ENCODE results near the gene MAP7. TPM values are rescaled to one million over a fixed set of nuclear protein-coding genes. Genes with fewer than 3 reads are reported as not detected.

MAP7 gene
- total and polyA plus RNA-seq, 2 donors (not counting 3 experiments of a cell fraction or from before 2014, with no cell fraction given) = 0.07 to 0.42 TPM

GRCh38 chr6:136552054-136552453, 1.8 kb upstream of the MAP7 start:
- Histone ChIP-seq H3K36me3 (ENCODE audit: control insufficient read depth in 2 of 2, extremely low read depth in 1 of 2, insufficient read depth in 2 of 2, low read length in 2 of 2) (no peaks in the 10 kb centered on the region), H3K27me3 (ENCODE audit: control insufficient read depth in 2 of 2, insufficient read depth in 2 of 2, low read length in 2 of 2) (peaks cover 24 to 29% of the 10 kb centered on the region in 2 experiments), H3K4me1 (ENCODE audit: control insufficient read depth, extremely low read depth, insufficient read depth, low read length) (peaks cover 13% of the 10 kb centered on the region), H3K27ac (ENCODE audit: insufficient read depth, low read depth, low read length) (no peak overlapping the region), H3K9ac (replicated peaks; ENCODE audit: extremely low read depth, insufficient read depth, low read length) (no peak overlapping the region), H3K4me3 (replicated peaks in 1 of 3; ENCODE audit: insufficient read depth in 1 of 3, low read depth in 1 of 3, low read length in 3 of 3) (no peak overlapping the region), H3K9me1 (replicated peaks; ENCODE audit: control insufficient read depth, extremely low read depth, insufficient read depth, low read length) (no peaks in the 10 kb centered on the region), H2AFZ (ENCODE audit: low read depth, low read length) (no peak overlapping the region), H3K9me3 (replicated peaks; ENCODE audit: control insufficient read depth, insufficient read depth, low read length) (no peaks in the 10 kb centered on the region), H3K79me2 (ENCODE audit: control insufficient read depth, insufficient read depth, low read length) (no peaks in the 10 kb centered on the region), H3K4me2 (ENCODE audit: insufficient read depth, low read length) (no peak overlapping the region), H4K20me1 (replicated peaks; ENCODE audit: control insufficient read depth, extremely low read depth, insufficient read depth, low read length) (no peaks in the 10 kb centered on the region)
- POLR2A ChIA-PET = no interaction called here
- TF ChIP-seq POLR2AphosphoS5 (IDR thresholded peaks at IDR 0.05; ENCODE audit: insufficient read depth, low read depth, low read length) (no peak), MYC (IDR thresholded peaks at IDR 0.05; ENCODE audit: low read depth, low read length) (no peak), CTCF (IDR thresholded peaks at IDR 0.05; ENCODE audit: extremely low read depth in 1 of 2, insufficient read depth in 1 of 2, low read depth in 1 of 2, low read length in 2 of 2) (no peak), POLR2A (IDR thresholded peaks at IDR 0.05; ENCODE audit: low read depth, low read length) (no peak), MAX (IDR thresholded peaks at IDR 0.05; ENCODE audit: insufficient read depth, insufficient read length) (no peak), JUN (IDR thresholded peaks at IDR 0.05; ENCODE audit: borderline replicate concordance, insufficient read depth, insufficient read length, low read depth) (no peak), GATA2 (IDR thresholded peaks at IDR 0.05; ENCODE audit: insufficient read depth, insufficient read length, low read depth, low read length) (no peak), FOS (IDR thresholded peaks at IDR 0.05; ENCODE audit: borderline replicate concordance, insufficient read depth, low read length) (no peak), EZH2 (IDR thresholded peaks at IDR 0.05; ENCODE audit: borderline replicate concordance, low read depth, low read length, severe bottlenecking) (no peak)
- CTCF ChIA-PET = interaction anchor here (1.3 kb wide), 1 partner anchor 10 kb away, joined by 3 read pairs; no protein-coding TSS in a partner anchor
- FAIRE-seq = no peak
- BruUV-seq (replicated peaks) = no TSS peak
- dilution Hi-C loops (cut with MboI; ENCODE audit: extremely low pct_ligation_motif_present, low sequenced_read_pairs) = no loop called here
- intact Hi-C loops (cut with micrococcal nuclease) = loop anchor here (10.0 kb wide), 1 partner anchor 373 kb away; the partner anchor contains the start of gene SLC35D3
- DNase-seq (ENCODE audit: low read depth, low spot score) = no peak
